NCI-H1436 treated with DMSO at 0.1 percent for 48 hours (cell line): ENCODE data around the gene SRD5A1.
A peak's percentile ranks its signal among the peaks of the same experiment; 100 is the strongest.

Experiments used
- DNase-seq: peaks from one replicate; lab custom pipeline; 2025; lab: John Stamatoyannopoulos, UW

SRD5A1 gene

GRCh38 chr5:6684075-6684474, 50.8 kb downstream of the SRD5A1 start:
- DNase-seq = no peak

- no peak for DNase-seq
These were observed 53.3 kb downstream of the SRD5A1 start for GRCh38 chr5:6686501-6686900.

DNA sequence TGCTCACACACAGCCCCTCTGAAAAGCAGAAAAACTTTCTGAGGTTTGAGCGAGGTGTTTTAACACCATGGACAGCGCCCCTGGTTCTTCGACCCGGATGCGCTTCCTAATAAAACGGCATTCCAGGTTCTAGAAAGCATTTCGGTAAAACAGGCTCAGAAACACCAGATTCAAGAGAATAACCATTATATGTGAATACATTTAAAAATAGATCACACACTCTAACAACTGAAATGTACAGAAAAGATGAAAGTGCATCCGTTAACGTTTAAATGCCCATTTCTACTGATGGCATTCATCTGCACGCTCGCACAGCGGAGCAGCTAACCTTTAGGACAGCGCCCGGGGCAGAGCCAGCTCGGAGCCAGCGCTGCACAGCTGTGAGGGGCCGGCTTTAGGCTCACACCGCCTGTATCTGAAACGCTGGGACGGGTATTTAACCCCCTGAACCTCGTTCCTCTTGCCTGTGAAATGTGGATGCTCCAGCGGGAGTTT, 53.7 kb downstream of the SRD5A1 start:
- DNase-seq = no peak

- DNase-seq = no peak
These were observed 54.3 kb downstream of the SRD5A1 start for GRCh38 chr5:6687505-6687904.

- DNase-seq = no peak
These were observed 59.7 kb downstream of the SRD5A1 start for GRCh38 chr5:6692906-6693305.

- DNase-seq = no peak
These were observed 65.5 kb downstream of the SRD5A1 start for GRCh38 chr5:6698696-6699095.

- no peak for DNase-seq
These were observed 66.1 kb downstream of the SRD5A1 start for GRCh38 chr5:6699357-6699756.

DNA sequence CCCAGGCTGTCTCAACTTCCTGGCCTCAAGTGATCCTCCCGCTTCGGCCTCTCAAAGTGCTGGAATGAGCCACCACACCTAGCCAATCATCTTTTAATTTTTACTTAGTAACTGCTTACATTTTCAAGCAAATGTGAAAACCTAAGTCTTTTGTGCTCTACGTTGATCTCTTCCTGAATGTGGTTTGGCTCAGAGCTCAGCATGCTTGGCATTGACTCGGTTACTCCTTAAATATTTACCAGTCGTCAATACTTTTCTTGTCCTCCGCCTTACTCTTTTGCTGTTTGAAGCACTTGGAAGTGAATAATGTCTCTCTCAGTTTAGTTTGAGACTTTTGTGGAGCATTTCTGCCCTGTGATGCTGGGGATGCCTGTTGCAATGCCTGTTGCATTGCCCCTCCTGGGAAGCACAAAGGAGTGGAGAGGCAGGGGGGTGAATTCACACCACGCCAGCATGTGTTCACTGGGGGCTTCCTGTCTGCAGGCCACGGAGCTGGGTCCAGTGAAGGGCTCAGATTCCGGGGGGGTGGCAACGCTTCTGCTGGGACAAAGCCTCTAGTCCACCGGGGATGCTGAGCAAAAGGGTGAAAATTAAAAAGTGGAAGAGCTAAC, 66.9 kb downstream of the SRD5A1 start:
- no peak for DNase-seq

GRCh38 chr5:6700685-6701355, 67.6 kb downstream of the SRD5A1 start:
- DNase-seq = no peak

DNA sequence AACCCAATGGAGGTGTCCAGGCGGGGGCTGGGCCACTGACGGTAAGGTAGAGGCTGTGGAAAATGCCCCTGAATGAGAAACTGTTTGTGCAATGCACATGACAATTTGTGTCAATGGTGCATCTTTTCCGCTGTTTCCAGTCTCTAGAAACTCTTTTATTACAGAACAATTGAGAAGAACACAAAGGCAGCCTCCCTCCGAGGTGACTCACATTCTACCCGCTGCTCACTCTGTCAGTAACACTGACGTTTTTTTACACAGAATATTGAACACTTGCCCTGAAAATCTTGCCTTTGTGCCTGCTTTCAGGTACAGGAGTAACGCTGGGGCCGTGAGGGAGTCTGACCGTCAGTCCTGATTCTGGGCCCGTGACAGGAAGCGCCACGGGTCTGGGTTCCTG, 68.3 kb downstream of the SRD5A1 start:
- DNase-seq = no peak

DNA sequence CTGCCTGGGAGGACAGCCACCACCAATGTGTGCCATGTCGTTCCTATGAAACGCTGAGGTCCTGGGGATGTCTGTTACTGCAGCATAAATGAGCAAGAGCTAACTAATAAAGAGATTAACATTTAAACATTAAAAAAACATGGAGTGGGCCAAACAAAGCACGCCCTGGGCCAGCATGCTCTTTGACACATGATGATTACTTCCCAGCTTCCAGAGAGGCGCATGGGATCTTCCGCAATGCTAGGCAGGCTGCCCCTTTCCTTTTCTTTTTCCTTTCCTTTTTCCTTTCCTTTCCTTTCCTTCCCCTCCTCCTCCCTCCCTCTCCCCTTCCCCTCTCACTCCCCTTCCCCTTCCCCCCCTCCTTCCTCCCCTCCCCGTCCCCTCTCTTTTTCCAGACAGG, 69.4 kb downstream of the SRD5A1 start:
- no peak for DNase-seq

- no peak for DNase-seq
These were observed 70.6 kb downstream of the SRD5A1 start for GRCh38 chr5:6703806-6704205.

DNA sequence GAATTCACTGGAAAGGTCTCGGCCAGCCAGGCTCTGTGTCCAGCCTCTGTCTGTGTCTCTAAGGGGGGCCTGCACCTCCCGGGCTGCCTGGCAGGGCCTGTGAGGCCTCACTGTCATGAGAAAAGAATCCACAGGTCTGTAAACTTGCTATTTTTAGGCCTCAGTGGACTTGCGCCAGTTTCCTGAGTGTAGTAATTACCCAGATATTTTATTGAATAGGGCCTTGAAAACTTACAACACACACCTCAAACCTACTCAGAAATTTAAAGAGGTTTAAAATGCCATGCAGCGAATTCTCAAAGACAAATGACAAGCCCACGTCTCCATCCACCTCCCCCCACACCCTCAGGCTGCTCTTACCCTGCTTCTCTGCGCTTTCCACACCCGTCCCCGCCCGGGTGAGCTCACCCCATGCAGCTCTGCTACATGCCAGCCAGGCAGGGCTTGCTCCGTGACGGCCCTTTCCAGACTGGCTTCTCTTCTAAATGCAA, 71.2 kb downstream of the SRD5A1 start:
- no peak for DNase-seq

DNA sequence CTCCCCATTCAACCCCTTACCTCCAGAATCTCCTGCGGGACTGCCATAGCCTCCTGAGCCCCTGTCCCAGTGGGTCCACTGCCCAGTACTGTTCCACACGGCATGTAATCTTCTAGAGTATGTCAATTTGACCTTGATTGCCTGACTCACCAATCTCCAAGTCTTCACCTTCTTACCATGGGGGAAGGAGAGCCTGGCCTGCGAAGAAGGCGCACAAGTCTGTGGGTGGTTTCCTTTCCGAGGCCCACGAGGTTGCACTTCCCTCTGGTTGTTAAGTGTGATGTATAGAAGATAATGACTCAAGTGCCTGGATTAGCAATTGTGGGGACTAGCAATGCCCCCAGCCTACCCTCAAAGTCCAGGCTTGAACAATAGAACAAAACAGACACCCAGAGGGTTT, 71.8 kb downstream of the SRD5A1 start:
- no peak for DNase-seq

DNA sequence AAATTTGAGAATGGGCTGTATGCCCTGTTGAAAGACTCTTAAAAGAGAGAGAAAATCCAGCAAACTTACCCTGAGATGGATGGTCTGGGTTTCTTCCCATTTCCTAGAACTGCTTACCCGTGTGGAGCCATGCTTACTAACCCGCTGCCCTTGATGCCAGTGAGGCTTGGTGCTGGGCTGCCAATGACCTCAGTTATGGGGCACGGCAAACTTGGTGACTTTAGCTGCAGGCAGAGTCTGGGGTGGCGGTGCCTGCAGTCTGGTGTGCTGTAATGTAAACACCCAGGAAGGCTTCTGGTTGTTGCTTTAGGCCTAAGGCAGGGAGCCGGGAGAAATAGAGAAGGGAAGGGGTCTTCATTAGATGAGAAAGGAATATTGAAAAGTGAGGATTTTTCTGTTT, 72.7 kb downstream of the SRD5A1 start:
- no peak for DNase-seq

DNA sequence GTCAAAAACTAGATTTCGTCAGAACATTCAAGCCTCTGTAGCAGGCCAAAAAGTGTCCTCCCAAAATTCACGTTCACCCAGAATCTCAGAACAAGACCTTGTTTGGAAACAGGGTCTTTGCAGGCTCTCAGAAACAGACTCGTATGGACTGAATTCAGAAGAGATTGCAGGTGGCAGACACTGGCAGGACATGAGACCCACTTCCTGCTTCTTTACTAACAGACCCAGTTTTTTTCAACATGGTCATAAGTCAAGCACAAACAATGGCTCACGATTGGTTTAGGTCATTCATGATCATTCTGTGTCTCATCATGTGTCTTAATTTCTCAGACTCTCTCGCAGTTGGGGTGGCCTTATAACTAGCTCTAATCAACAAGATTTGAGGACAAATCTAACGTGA, 74.6 kb downstream of the SRD5A1 start:
- no peak for DNase-seq

DNA sequence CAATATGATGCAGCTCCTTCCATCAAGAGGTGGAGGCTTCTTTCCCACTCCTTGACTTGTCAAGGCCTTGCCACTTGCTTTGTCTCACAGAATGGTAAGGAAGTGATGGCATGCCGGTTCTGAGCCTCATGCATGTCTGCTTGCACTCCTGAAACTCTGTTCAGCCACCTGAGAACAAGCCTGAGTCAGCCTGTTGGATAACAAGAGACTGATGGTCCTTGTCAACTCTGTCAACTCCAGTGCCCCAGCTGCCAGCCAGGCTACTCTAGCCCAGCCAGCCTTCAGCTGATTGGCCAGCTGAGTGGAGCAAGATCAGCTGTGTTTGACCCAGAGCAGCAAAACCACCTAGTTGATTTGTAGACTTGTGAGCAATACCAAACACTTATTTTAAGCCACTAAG, 75.6 kb downstream of the SRD5A1 start:
- DNase-seq = no peak

DNA sequence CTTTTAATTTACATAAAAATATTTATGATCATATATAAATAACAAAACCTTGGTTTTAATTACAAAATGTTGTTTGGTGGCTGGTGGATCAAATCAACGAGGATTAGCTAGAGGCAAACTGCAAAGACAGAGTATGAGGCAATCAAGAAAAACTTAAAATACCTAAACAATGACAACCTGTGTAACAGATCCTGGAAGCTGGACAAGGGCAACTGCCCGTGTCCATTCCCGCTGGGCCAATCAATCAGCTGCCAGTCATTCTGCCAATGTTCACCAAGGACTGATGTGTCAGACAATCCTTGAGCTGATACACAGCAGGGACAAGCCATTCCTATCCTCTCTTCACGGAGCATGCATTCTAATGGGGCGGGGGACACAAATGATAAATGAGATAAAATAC, 76.8 kb downstream of the SRD5A1 start:
- no peak for DNase-seq

DNA sequence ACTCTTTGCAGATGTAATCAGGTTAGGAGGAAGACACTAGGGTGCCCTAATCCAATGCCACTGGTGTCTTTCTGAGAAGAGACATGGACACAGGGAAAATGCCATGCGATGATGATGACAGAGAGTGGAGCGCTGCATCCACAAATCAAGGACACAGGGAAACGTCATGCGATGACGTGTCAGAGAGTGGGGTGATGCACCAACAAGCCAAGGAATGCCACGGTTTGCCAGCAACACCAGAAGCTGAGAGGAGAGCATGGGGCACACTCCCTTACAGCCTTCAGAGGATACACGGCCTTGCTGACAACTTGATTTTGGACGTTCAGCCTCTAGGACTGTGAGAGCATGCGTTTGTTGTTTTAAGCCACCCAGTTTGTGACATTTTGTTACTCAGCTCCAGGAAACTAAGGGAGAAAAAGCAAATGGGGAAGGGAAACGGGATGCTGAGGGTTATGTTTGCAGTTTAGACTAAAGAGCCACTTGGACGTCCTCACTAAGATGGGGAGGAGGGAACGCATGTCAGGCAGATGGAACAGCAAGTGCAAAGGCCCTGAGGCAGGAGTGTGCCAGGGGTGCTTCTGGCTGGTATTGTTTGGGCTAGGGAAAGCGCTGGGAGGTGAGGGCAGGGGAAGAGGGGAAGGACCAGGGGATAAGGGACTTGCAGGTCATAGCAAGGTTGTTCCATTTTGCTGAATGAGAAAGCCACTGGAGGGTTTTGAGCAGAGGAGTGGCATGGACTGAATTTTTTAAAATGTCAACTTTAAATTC, 77.5 kb downstream of the SRD5A1 start:
- no peak for DNase-seq

GRCh38 chr5:6711409-6712141, 78.3 kb downstream of the SRD5A1 start:
- no peak for DNase-seq

DNA sequence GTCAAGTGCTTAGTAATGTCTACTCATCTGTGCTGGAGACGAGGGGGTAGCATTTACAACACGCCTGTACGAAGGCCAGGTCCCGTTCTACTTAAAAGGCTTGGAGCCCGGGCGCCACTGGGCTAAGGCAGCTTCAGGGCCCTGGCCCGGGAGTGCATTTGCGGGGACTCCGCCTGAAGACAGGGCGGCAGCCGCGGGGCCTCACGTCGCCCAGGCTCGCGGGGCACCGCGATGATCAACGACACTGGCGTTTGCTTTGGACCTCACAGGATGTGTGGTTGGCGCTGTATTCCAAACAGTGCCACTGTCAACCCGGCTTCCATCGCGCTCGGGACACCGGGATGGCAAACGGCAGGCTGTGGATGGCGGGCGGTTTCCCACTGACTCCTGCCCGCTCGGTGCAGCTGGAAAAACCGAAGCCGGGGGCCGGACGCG, 78.9 kb downstream of the SRD5A1 start:
- DNase-seq = no peak

- DNase-seq = peak; percentile 72
These were observed 79.5 kb downstream of the SRD5A1 start for GRCh38 chr5:6712577-6713273.
